ENCODE data around the gene DUSP8.

DNA sequence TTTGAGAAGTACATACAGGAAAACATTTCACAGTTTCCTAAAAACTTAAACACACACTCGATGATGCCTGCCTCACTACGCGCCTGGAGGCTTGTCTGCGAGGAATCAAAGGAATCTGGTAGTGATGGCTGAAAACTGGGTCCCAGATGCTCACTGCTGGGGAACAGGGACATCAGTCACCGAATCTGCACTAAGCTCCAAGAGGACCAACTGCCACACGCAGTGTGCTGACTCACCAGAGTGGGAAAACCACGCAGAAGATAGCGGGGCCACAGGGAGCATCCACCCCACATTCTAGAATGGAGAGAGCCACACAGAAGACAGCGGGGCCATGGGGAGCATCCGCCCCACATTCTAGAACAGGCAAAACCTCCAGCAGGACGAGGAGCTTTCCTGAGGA lies 61.1 kb downstream of the DUSP8 start:
- TF ChIP-seq POLR2A (IDR thresholded peaks at IDR 0.05; ENCODE audit: low read depth, low read length) (no peak), TAF1 (IDR thresholded peaks at IDR 0.05; ENCODE audit: borderline replicate concordance, low read depth, low read length) (no peak)

Measured in GM12892 (cell line).